GM21515 (cell line): ENCODE data around the gene MLX.

Source experiments
- ATAC-seq: cut with Tn5 transposase; IDR thresholded peaks from one replicate; pipeline ENCODE4 v1.9.1; 2021; ENCODE audit not compliant: unreplicated experiment

The MLX gene

DNA sequence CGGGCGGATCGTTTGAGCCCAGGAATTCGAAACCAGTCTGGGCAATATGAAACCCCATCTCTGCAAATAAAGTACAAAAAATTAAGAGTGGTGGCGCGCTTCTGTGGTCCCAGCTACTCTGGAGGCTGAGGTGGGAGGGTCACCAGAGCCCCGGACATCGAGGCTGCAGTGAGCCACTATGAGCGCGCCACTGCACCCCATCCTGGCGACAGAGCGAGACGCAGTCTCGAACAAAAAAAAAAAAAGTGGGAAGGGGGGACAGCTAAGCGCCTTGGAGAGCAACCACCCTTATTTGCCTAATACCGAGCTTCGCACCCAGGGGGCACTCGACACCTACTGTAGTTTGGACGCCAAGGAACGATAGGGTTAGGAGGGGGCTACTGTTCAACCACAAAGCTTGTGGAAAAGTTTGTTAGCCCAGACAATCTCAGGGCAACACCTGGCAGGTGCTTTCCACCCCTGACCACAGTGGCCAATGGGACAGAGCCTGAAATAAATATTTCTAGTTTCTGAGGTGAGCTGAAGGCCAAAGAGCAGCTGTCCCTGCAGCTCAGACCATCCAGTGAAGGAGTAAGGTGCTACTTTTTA is 11.5 kb downstream of the MLX start:
- peak; percentile 44 for ATAC-seq

- ATAC-seq, result no peak
Measured at GRCh38 chr17:42579794-42580551, 13.1 kb downstream of the MLX start.

- no peak for ATAC-seq
Measured at GRCh38 chr17:42581744-42582270, 14.9 kb downstream of the MLX start.

GRCh38 chr17:42584880-42585279 is 18.0 kb downstream of the MLX start:
- ATAC-seq, result no peak

DNA sequence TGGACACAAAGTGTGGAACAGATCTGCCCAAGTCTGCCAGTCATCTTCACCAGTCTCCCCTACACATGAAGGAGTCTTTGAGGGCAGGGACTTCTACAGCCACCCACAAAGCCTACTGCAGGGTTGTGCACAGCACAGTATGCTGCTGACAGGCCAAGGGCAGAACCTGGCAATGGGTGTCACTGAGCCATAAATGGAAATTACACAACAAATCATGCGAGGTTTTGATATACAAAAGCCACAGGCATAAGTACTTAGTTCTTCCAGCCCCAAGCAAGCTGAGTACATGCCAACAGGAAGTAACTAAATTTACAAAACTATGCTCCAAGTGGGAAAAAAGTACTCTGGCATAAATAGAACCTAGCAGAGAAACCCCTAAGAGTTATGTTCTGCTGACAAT is 18.5 kb downstream of the MLX start:
- ATAC-seq, result no peak

DNA sequence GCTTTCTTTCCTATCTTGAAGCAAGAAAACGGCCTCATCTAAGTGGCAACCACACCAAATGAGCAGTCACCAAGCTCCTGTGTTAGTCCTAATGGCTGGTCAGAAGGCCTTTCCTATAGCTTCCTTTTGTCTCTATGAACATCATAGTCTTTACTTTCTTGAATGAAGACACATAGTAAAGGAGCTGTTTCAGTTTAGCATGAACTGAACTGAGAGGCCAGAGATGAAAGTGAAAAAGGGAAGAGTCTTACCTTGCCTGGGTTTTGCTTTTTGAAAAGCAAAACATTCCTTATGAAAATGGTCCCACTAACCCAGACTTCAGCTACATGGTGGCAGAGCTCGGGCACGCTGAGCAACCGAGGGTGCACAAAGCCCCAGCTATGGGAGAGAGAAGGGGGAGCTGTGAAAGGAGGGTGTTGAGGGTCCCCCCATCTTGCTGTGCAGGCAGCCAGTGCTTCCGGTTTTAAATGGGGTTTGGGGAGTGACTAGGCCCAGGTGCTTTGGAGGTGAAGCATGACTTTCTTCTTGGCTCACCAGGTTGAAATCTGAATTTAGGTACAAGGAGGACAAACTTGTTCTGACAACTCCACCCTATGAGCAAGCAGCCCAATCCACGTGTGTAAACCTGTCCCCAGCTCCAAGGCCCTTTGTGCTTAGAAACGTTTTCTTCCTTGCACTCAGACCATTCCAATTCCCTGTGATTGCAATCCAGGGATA is 19.8 kb downstream of the MLX start:
- ATAC-seq, result no peak

DNA sequence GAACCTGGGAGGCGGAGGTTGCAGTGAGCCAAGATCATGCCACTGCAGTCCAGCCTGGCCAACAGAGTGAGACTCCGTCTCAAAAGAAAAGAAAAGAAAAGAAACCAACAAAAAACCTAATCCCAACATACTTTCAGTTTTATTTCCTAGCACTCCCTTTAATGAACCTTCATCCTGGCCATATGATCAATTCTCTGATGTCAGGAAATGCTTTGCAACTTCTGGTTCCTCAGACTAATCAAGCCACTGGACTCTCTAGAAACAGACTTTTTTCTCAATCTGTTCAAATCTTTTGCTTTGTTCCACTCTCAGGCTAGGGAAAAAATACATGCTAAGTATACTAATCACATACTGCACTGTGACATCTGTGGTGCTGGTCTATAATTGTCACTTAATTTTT is 24.0 kb downstream of the MLX start:
- no peak for ATAC-seq

DNA sequence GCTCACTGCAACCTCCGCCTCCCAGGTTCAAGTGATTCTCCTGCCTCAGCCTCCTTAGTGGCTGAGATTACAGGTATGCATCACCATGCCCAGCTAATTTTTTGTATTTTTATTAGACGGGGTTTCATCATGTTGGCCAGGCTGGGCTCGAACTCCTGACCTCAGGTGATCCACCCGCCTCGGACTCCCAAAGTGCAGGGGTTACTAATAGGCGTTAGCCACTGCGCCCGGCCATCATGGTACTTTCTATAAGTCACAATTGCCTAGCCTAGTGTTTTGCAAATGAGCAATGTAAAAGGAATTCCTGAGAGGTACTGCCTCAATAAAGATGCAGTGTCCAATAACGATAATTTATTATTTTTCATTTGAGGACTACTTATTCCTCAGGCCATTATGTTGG is 24.5 kb downstream of the MLX start:
- ATAC-seq, result no peak

GRCh38 chr17:42596386-42596785 is 29.5 kb downstream of the MLX start:
- ATAC-seq, result no peak

- no peak for ATAC-seq
Measured at GRCh38 chr17:42598905-42599304, 32.0 kb downstream of the MLX start.

DNA sequence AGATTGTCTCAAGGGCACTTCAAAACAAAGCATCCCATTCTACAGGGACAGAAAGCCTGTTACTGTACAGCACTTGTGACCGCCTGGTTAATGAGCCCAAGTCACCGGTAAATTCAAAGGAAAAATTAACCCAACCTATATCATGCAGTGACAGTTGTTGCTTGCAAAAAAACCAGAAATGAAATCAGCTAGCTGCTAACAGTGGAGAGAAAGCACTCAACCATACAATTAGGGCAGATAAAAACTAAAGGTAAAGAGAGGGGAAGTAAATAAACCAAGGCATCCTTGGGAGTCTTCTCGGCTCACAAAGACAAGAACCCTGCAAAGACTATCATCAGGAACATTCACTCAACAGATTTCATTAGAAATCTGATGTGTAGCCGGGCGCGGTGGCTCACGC is 36.4 kb downstream of the MLX start:
- no peak for ATAC-seq

- no peak for ATAC-seq
Measured at GRCh38 chr17:42607769-42608168, 40.9 kb downstream of the MLX start.

DNA sequence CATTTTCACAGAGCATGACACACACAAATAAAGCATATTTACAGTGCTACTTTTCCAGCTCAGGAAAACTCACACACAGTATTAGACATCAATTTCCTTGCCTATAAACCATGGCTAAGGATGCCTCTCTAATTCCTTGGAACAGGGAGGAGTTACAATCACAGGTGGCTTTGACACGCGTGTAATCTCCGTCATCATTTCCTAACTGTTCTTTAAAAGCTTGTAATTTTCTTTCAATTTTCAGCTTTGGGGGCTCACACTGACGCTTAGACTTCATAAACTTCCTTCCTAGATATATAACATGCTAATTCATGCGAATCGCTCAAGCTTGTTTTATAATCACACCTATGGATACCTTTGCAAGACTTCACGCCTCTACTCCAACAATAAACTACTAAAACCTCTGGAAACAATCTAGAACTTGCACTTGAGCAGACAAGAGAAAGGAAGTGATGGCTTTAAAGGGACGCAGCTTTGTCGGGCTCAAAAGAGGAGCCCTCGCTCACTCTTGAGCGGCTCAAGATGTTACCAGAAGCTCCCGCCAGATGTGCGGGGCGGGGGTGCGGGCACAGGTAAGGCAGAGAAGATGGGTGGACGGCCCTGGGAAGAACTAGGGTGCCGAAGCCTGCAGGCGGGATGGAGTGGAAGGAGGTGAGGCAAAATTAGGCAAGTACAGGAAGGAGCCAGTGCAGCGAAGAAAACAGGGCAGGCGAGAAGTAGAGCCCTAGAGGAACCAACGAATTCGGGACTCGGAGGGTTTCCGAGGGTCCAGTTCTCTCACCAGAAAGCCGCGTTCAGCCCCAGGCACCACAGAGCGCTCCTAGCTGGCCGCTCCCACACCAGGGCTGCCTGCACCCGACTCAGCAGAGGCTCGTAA is 41.6 kb downstream of the MLX start:
- peak; percentile 30 for ATAC-seq

DNA sequence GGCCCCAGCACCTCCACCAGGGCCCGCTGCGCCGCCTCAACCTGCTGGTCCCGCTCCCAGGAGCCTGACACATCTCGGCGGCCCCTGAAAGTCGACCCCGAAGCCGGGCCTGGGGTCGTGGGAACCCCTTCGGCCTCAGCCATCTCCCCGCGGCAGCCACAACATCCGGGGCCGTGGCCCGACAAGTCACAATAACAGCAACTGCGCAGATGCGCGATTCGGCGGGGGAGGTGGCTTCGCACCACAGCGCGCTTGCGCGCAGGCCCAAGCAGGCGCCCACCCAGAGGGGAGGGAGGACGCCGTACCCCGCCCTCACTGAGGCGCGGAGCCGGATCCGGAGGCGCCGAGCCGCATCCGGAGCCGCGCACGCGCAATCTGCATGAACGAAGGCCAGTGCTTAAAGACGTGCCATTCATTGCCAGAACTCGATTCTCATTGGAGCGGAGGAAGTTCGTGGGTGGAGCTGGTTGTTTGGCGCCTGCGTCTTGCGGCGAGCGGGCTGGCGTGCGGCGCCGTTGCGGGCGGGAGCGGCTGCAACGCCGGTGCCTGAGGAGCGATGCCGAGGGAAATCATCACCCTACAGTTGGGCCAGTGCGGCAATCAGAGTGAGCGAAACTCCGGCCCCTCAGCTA is 42.4 kb downstream of the MLX start, which contains the start of the genes RETREG3 and TUBG1:
RETREG3 (minus strand) TSS at position 193 of the 632 bp plus-strand sequence; CDS start at position 143, 50 bp downstream.
TUBG1 (plus strand) TSS at position 502 of the 632 bp plus-strand sequence; CDS start at position 557, 55 bp downstream.
- ATAC-seq, result peak; percentile 86

GRCh38 chr17:42609814-42610801 is 43.2 kb downstream of the MLX start:
- ATAC-seq, result peak; percentile 10

DNA sequence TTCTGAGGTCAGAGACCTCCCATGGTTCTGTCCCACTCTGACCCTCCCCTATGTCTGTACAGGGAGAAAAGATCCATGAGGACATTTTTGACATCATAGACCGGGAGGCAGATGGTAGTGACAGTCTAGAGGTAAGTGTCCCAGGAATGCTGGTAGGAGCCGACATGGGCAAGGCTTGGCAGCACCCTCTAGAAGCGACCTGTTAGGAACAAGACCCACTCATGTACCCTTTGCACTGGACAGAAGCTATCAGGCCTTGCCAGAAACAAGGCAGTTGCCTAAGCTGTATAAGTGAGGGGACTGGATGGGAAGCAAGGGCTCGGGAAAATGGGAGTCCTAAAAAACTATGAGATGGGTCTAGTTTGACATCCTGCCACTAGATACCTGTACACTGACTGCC is 45.1 kb downstream of the MLX start:
- no peak for ATAC-seq

- ATAC-seq, result no peak
Measured at GRCh38 chr17:42613699-42614295, 46.9 kb downstream of the MLX start.

DNA sequence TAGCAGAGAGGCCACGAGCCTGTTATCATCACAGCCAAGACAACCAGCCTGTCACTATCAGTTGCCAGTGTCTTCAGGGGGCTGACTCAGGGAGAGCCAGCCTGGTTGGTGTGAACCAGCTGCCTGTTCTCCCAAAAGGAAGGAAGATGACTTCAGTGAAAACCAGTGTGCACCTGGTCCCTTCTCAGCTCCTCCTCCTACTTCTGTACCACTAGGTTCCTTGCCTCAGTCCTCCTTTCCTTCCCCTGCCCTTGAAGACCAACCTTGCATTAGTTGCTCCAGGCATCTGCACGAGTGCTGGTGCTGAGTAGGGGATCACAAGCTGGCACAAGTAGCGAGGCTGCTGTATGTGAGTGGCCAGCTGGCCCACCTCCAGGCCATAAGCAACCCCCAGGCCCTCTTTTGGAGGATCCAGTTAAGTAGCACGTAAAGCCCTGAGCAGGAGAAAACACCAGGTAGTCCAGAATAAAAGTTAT is 51.1 kb downstream of the MLX start:
- peak; percentile 17 for ATAC-seq
